OCI-LY1 (cell line): ENCODE measurements around the gene DDIT4L.

ENCODE experiments used
- H2AFZ ChIP-seq: fragments of 200-600 bp; sonication (generic), shearing (Covaris generic); 2 replicates; pipeline ENCODE4 v1.6.0; 2014; ENCODE audit warnings: antibody characterized with exemption, mild to moderate bottlenecking, low read length
- H3F3A ChIP-seq: fragments of 200-600 bp; sonication (generic), shearing (Covaris generic); 2 replicates; pipeline ENCODE4 v1.6.0; 2014; ENCODE audit warnings: mild to moderate bottlenecking, antibody characterized with exemption, low read length, moderate library complexity; ENCODE audit not compliant: insufficient read depth
- H3K27ac ChIP-seq: fragments of 200-600 bp; sonication (generic); 2 replicates; pipeline ENCODE4 v1.5.1; 2014; ENCODE audit warnings: low read length, mixed run types, mild to moderate bottlenecking, low read depth; ENCODE audit not compliant: poor library complexity, severe bottlenecking
- H3K27me3 ChIP-seq: fragments of 200-600 bp; sonication (generic); 2 replicates; pipeline ENCODE4 v1.6.0; 2014; ENCODE audit warnings: antibody characterized with exemption, mild to moderate bottlenecking, low read length, moderate library complexity; ENCODE audit not compliant: insufficient read depth
- H3K36me3 ChIP-seq: fragments of 200-600 bp; sonication (generic); 2 replicates; pipeline ENCODE4 v1.6.1; 2014; ENCODE audit warnings: mild to moderate bottlenecking, antibody characterized with exemption, low read length, moderate library complexity, mixed read lengths; ENCODE audit not compliant: insufficient read depth
- H3K4me1 ChIP-seq: fragments of 200-600 bp; sonication (generic); 2 replicates; pipeline ENCODE4 v1.5.1; 2014; ENCODE audit warnings: mild to moderate bottlenecking, low read length, moderate library complexity; ENCODE audit not compliant: insufficient read depth, severe bottlenecking
- H3K4me2 ChIP-seq: fragments of 200-600 bp; sonication (generic), shearing (Covaris generic); 2 replicates; pipeline ENCODE4 v1.6.1; 2014; ENCODE audit warnings: low read length
- H3K4me3 ChIP-seq: fragments of 200-600 bp; sonication (generic); 2 replicates; pipeline ENCODE4 v1.5.1; 2014; ENCODE audit warnings: low read length, low read depth, mild to moderate bottlenecking, mixed read lengths; ENCODE audit not compliant: poor library complexity, severe bottlenecking
- H3K79me2 ChIP-seq: fragments of 200-600 bp; shearing (Covaris generic); 2 replicates; pipeline ENCODE4 v1.6.1; 2016; ENCODE audit warnings: mixed run types, low read length, mixed read lengths; ENCODE audit not compliant: insufficient read depth
- H3K9ac ChIP-seq: fragments of 200-600 bp; sonication (generic), shearing (Covaris generic); 2 replicates; pipeline ENCODE4 v1.6.1; 2014; ENCODE audit warnings: mild to moderate bottlenecking, low read length, mixed read lengths
- H3K9me2 ChIP-seq: fragments of 200-600 bp; sonication (generic), shearing (Covaris generic); 2 replicates; pipeline ENCODE4 v1.6.1; 2014; ENCODE audit warnings: low read depth, mild to moderate bottlenecking, low read length, mixed read lengths
- H3K9me3 ChIP-seq: fragments of 200-600 bp; shearing (Covaris generic); 2 replicates; pipeline ENCODE4 v1.6.1; 2014; ENCODE audit warnings: low read length, mixed read lengths
- H4K20me1 ChIP-seq: fragments of 200-600 bp; sonication (generic), shearing (Covaris generic); 2 replicates; pipeline ENCODE4 v1.6.0; 2016; ENCODE audit warnings: mild to moderate bottlenecking, low read length; ENCODE audit not compliant: insufficient read depth
- CTCF ChIP-seq: fragments of 200-600 bp; sonication (generic), shearing (Covaris generic); IDR thresholded peaks from 2 replicates; pipeline ENCODE4 v1.5.1; 2017; ENCODE audit warnings: mild to moderate bottlenecking, antibody characterized with exemption, low read length, moderate library complexity, mixed read lengths
- EZH2 ChIP-seq: fragments of 200-600 bp; sonication (generic), shearing (Covaris generic); IDR thresholded peaks from 2 replicates; pipeline ENCODE4 v1.8.0; 2017; ENCODE audit warnings: borderline replicate concordance, mixed run types, mild to moderate bottlenecking, antibody characterized with exemption, low read length, moderate library complexity, mixed read lengths

DDIT4L gene

GRCh38 chr4:100224160-100224559 lies 33.9 kb upstream of the DDIT4L start:
- TF ChIP-seq EZH2 (no peak), CTCF (no peak)
- Histone ChIP-seq H3K4me2 (no peak overlapping the region), H3K9ac (no peak overlapping the region), H3K27me3 (no peaks in the 10 kb centered on the region), H3K79me2 (no peaks in the 10 kb centered on the region), H3K27ac (no peak overlapping the region), H3K4me1 (no peaks in the 10 kb centered on the region), H3K4me3 (no peak overlapping the region), H2AFZ (no peak overlapping the region), H4K20me1 (no peaks in the 10 kb centered on the region), H3K9me2 (no peaks in the 10 kb centered on the region), H3F3A (no peaks in the 10 kb centered on the region), H3K9me3 (no peaks in the 10 kb centered on the region), H3K36me3 (no peaks in the 10 kb centered on the region)

GRCh38 chr4:100208964-100209363 lies 18.7 kb upstream of the DDIT4L start:
- TF ChIP-seq CTCF (no peak), EZH2 (no peak)

GRCh38 chr4:100208459-100208858 lies 18.2 kb upstream of the DDIT4L start:
- H2AFZ ChIP-seq, result no peak overlapping the region
- no peaks in the 10 kb centered on the region for H3K27me3 ChIP-seq
- H3K4me3 ChIP-seq, result no peak overlapping the region
- H4K20me1 ChIP-seq, result no peaks in the 10 kb centered on the region
- no peak overlapping the region for H3K9ac ChIP-seq
- no peaks in the 10 kb centered on the region for H3K4me1 ChIP-seq
- H3F3A ChIP-seq, result no peaks in the 10 kb centered on the region
- no peak overlapping the region for H3K27ac ChIP-seq
- TF ChIP-seq EZH2 (no peak), CTCF (no peak)
- no peaks in the 10 kb centered on the region for H3K9me3 ChIP-seq
- no peak overlapping the region for H3K4me2 ChIP-seq
- no peaks in the 10 kb centered on the region for H3K36me3 ChIP-seq
- H3K9me2 ChIP-seq, result no peaks in the 10 kb centered on the region
- H3K79me2 ChIP-seq, result no peaks in the 10 kb centered on the region

More at GRCh38 chr4:100208964-100209363, 18.7 kb upstream of the DDIT4L start:
- H4K20me1 ChIP-seq, result no peaks in the 10 kb centered on the region
- no peaks in the 10 kb centered on the region for H3K9me2 ChIP-seq
- H2AFZ ChIP-seq, result no peak overlapping the region
- H3K27me3 ChIP-seq, result no peaks in the 10 kb centered on the region
- no peak overlapping the region for H3K4me2 ChIP-seq
- H3K9ac ChIP-seq, result no peak overlapping the region
- no peaks in the 10 kb centered on the region for H3K79me2 ChIP-seq
- H3K36me3 ChIP-seq, result no peaks in the 10 kb centered on the region
- no peaks in the 10 kb centered on the region for H3K4me1 ChIP-seq
- no peaks in the 10 kb centered on the region for H3F3A ChIP-seq
- H3K4me3 ChIP-seq, result no peak overlapping the region
- H3K9me3 ChIP-seq, result no peaks in the 10 kb centered on the region
- H3K27ac ChIP-seq, result no peak overlapping the region
